Loucy (cell line): ENCODE data around the gene DDB1.

Experiments used
- EZH2phosphoT487 ChIP-seq: fragments of 200-600 bp; IDR thresholded peaks from 2 replicates; pipeline ENCODE4 v1.6.1; 2018; ENCODE audit warnings: antibody characterized with exemption, mild to moderate bottlenecking, moderate library complexity, borderline replicate concordance
- TF ChIP-seq, protein P1 (sequence below): fragments of 200-600 bp; sonication (generic); conservative IDR thresholded peaks from 2 replicates; pipeline ENCODE4 v1.5.1; 2014; ENCODE audit warnings: mild to moderate bottlenecking, antibody characterized with exemption, low read length

DNA sequence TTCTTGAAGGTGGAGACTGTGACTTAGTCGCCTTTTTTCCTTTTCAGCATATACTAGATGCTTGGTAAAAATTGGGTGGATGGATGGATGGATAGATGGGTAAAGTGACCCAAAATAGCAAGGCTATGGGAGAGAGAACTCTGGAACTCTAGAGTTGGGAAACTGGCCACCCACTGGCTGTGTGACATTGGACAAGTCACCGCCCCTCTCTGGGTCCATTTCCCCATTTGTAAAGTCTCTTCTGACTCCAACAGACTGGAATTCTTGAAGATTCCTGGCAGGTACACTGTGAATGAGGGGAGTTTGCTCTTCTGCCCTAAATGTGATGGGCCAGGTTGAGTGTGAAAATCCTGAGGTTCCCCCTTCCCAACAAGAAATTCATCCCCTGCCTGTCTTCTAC, 8.1 kb upstream of the DDB1 start:
- TF ChIP-seq, protein P1, sequence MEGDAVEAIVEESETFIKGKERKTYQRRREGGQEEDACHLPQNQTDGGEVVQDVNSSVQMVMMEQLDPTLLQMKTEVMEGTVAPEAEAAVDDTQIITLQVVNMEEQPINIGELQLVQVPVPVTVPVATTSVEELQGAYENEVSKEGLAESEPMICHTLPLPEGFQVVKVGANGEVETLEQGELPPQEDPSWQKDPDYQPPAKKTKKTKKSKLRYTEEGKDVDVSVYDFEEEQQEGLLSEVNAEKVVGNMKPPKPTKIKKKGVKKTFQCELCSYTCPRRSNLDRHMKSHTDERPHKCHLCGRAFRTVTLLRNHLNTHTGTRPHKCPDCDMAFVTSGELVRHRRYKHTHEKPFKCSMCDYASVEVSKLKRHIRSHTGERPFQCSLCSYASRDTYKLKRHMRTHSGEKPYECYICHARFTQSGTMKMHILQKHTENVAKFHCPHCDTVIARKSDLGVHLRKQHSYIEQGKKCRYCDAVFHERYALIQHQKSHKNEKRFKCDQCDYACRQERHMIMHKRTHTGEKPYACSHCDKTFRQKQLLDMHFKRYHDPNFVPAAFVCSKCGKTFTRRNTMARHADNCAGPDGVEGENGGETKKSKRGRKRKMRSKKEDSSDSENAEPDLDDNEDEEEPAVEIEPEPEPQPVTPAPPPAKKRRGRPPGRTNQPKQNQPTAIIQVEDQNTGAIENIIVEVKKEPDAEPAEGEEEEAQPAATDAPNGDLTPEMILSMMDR: no peak
- TF ChIP-seq EZH2phosphoT487: no peak
